ENCODE measurements around the gene SH3YL1.
A peak's percentile ranks its signal among the peaks of the same experiment; 100 is the strongest.

SH3YL1 gene

GRCh38 chr2:282371-283263, 18.8 kb upstream of the SH3YL1 start:
- no peak for DNase-seq

DNA sequence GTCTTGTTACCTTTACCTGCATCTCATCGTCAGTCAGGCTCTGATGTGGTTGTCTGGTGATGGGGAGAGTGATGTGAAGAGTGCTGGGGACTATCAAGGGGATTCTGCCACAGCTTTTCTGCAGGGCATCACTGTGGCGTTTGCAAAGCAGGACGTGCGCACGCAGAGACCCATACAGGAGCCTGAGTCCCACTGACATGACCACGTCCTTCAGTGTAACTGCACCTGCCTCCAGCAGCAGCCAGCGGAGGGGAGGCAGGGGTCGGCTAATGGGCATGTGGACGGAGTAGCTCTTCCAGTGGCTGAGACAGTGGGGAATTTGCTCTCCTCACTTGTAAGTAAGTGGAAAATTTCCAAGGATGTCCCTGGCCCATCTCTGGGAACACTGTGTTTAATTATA, 17.5 kb upstream of the SH3YL1 start:
- no peak for DNase-seq

GRCh38 chr2:280650-281110, 16.8 kb upstream of the SH3YL1 start:
- DNase-seq, result no peak

GRCh38 chr2:279956-280649, 16.3 kb upstream of the SH3YL1 start:
- no peak for DNase-seq

GRCh38 chr2:279366-279765, 15.5 kb upstream of the SH3YL1 start:
- DNase-seq, result no peak

DNA sequence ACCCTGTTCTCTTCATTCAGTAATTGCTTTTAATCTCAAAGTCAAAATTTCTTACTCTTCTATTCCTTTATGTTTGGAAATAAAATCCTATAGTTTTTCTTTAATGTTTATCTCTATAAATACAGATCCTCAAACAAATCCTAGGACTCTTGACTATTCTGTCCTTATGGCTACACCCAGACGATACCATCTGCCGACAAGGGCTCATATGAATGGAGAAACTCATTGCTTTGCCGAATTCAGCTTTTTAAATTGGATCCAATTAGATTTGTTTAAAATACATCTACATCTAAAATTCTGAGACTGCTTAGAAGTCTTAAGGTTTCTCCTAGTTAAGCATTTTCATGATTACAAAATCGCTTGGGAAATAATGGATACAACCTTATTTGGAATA, 15.1 kb upstream of the SH3YL1 start:
- no peak for DNase-seq

GRCh38 chr2:278312-278926, 14.6 kb upstream of the SH3YL1 start:
- no peak for DNase-seq

DNA sequence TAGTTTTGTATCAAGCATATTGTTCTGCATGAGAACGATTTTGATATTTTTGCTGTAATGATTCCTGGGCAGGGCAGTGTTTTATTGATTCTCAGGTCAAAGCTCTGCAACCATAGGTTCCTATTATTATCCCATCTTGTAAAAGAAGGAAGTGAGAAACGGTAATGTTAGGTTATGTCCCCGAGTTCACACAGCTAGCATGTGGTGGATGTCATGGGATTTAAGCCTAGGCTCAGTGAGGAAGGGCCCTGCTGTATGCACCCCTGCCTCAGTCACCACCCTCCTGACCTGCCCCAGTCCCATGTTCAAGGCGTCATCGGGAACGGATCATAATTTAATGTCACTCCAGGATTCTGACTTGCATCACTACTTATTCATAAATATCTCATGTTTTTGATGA, 11.6 kb upstream of the SH3YL1 start:
- no peak for DNase-seq

GRCh38 chr2:274503-274902, 10.7 kb upstream of the SH3YL1 start:
- no peak for DNase-seq

DNA sequence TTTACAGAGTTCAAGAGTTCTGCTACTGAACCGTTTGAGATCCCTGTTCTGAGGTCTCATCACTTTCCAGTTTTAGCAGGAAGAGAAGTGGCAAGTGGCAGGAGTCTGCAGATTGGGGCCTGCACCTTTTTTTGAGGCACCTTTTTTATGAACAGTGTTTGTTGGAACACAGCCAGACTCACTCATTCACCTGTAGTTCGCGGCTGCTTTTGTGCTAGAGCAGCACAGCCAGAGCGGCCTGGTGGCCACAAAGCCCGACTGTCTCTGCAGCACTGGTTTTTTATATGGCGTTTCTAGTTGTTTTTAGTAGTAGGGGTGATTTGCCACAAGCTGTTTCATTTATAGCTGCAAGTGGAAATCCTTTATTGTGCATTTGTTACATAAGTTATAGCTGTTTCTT, 9.5 kb upstream of the SH3YL1 start:
- no peak for DNase-seq

DNA sequence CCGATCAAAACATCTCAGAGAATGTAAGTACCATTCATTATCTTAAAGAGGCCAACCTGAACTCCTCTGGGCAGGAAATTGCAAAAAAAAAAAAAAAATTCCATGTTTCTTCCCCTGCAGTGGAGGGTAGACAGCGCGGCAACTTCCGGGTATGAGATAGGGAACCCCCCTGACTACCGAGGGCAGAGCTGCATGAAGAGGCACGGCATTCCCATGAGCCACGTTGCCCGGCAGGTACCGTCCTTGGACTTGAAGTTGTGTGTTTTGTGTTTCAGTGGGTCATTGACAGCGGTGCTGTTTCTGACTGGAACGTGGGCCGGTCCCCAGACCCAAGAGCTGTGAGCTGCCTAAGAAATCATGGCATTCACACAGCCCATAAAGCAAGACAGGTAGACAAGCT, 8.1 kb upstream of the SH3YL1 start:
- no peak for DNase-seq

DNA sequence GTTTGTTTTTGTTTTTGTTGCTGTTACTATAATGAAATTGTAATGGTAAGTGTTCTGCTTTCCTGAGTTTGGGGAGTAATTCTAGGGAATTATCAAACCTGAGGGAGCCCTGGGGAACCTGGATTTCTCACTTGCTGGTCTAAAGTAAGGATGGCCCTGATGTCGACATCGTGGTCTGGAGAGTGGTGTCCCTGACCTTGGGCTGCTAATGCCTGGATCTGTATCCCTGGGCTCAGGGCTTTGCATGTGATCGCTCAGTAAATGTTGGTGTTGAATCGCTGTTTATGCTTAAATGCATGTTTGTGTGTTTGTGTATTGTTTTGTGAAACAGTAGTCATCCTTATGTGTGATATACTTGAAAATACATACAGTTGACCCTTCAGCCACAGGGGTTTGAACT, 7.0 kb upstream of the SH3YL1 start:
- DNase-seq, result no peak

GRCh38 chr2:269356-270030, 5.7 kb upstream of the SH3YL1 start:
- DNase-seq, result no peak

- no peak for DNase-seq
Measured at GRCh38 chr2:268323-268722, 4.5 kb upstream of the SH3YL1 start.

GRCh38 chr2:264493-265468, 949 bp upstream of the SH3YL1 start, which contains the start of gene ACP1:
TSS of gene ACP1 (plus strand) at chr2:264947. CDS start at chr2:264965, 18 bp downstream.
- peak; percentile 92 for DNase-seq

- no peak for DNase-seq
Measured at GRCh38 chr2:263022-263738, 652 bp downstream of the SH3YL1 start.

DNA sequence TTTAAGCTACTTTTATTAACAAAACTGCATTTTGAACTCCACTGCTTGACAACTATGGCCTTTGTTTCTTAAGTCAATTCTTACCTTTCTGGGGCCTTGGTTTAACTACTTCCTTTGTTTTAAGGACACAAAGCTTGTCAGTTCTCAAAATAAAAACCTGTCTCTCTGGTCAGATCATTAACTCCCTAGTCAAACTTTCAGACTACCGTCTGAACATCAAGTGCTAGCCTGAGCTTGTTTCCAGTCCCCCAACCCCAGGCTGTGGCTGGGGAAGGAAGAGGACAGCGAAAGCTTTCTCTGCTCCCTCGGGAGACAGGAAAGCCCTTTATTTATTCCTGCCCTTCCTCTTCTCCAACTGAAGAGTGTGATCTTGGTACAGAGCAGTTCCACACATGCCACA, 1.7 kb downstream of the SH3YL1 start:
- no peak for DNase-seq

GRCh38 chr2:260507-261161, 3.2 kb downstream of the SH3YL1 start:
- DNase-seq, result no peak

DNA sequence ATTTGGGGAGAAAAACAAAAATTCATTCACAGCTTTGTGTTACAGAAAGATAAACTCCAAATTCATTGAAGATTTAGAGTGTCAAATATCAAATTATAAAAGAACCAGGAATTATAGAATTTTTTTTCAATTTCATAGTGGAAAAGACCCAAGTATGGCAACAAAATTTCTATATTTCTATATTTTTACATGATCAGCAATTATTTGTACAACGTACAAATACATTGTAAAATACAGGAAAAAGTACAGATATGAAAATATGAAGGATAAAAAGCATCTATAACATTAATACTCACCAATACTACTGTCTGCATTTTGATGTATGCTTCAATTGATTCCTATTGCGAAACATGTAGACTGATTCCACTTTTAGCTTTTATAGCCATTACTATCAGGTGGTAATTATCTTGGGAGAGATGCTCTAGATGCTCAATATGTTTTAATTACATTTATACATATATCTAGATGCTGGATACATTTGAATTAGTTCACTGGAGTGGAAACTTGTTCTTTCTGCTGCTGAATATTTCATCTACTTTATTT, 4.0 kb downstream of the SH3YL1 start:
- no peak for DNase-seq

- DNase-seq, result no peak
Measured at GRCh38 chr2:258933-259332, 4.9 kb downstream of the SH3YL1 start.

Data from fibroblast of skin of right quadriceps (primary cell).